HL-60 (cell line): ENCODE data around the gene TIGD3.

Source experiments
- DNase-seq, 2 experiments: peaks; one replicate each; pipeline ENCODE4 v3.0.0-alpha.2; 2010 to 2020; ENCODE audit warnings: low read depth in 1 of 2, low spot score in 1 of 2
- H3K27ac ChIP-seq: fragments of 250-450 bp; sonication (Bioruptor Pico); replicated peaks from 2 replicates; pipeline ENCODE4 v1.5.1; 2020; ENCODE audit warnings: mild to moderate bottlenecking, moderate library complexity
- H3K27me3 ChIP-seq: fragments of 250-450 bp; sonication (Bioruptor Pico); 2 replicates; pipeline ENCODE4 v1.5.1; 2021; ENCODE audit warnings: mild to moderate bottlenecking, moderate library complexity; ENCODE audit not compliant: insufficient read depth, poor library complexity, severe bottlenecking
- H3K4me3 ChIP-seq: replicated peaks from 2 replicates; pipeline ENCODE4 v1.5.1; 2011; ENCODE audit warnings: mild to moderate bottlenecking, control low read depth, low read length; ENCODE audit not compliant: insufficient read depth
- GABPA ChIP-seq: IDR thresholded peaks from 2 replicates; pipeline ENCODE4 v1.6.1; 2012; ENCODE audit warnings: low read depth
- POLR2AphosphoS5 ChIP-seq: IDR thresholded peaks from 2 replicates; pipeline ENCODE4 v1.6.1; 2012; ENCODE audit warnings: low read depth
- REST ChIP-seq: IDR thresholded peaks from 2 replicates; pipeline ENCODE4 v1.6.1; 2012; ENCODE audit warnings: low read depth; ENCODE audit not compliant: insufficient replicate concordance
- SPI1 ChIP-seq: IDR thresholded peaks from 2 replicates; pipeline ENCODE4 v1.6.1; 2012; ENCODE audit warnings: low read depth, mild to moderate bottlenecking, borderline replicate concordance
- TF ChIP-seq, protein P1 (sequence below): IDR thresholded peaks from one replicate; pipeline ENCODE4 v1.5.1; 2011; ENCODE audit warnings: low read length, control low read depth, inconsistent platforms; ENCODE audit not compliant: insufficient read depth

Gene TIGD3

GRCh38 chr11:65377036-65377435 lies 22.5 kb downstream of the TIGD3 start:
- H3K4me3 ChIP-seq = no peak overlapping the region
- no peak for DNase-seq
- H3K27ac ChIP-seq = no peak overlapping the region
- no peak for TF ChIP-seq REST
- TF ChIP-seq SPI1 = no peak
- TF ChIP-seq POLR2AphosphoS5 = no peak
- no peak for TF ChIP-seq GABPA
- TF ChIP-seq, protein P1, sequence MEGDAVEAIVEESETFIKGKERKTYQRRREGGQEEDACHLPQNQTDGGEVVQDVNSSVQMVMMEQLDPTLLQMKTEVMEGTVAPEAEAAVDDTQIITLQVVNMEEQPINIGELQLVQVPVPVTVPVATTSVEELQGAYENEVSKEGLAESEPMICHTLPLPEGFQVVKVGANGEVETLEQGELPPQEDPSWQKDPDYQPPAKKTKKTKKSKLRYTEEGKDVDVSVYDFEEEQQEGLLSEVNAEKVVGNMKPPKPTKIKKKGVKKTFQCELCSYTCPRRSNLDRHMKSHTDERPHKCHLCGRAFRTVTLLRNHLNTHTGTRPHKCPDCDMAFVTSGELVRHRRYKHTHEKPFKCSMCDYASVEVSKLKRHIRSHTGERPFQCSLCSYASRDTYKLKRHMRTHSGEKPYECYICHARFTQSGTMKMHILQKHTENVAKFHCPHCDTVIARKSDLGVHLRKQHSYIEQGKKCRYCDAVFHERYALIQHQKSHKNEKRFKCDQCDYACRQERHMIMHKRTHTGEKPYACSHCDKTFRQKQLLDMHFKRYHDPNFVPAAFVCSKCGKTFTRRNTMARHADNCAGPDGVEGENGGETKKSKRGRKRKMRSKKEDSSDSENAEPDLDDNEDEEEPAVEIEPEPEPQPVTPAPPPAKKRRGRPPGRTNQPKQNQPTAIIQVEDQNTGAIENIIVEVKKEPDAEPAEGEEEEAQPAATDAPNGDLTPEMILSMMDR = no peak
- H3K27me3 ChIP-seq = no peaks in the 10 kb centered on the region

- no peak for DNase-seq
- Histone ChIP-seq H3K27me3 (no peaks in the 10 kb centered on the region), H3K4me3 (no peak overlapping the region), H3K27ac (peak overlapping the region; percentile 43)
- TF ChIP-seq POLR2AphosphoS5 = no peak
- TF ChIP-seq, protein P1 = no peak
- TF ChIP-seq SPI1 = no peak
- no peak for TF ChIP-seq GABPA
- TF ChIP-seq REST = no peak
Observed at GRCh38 chr11:65377777-65378176, 23.2 kb downstream of the TIGD3 start.

DNA sequence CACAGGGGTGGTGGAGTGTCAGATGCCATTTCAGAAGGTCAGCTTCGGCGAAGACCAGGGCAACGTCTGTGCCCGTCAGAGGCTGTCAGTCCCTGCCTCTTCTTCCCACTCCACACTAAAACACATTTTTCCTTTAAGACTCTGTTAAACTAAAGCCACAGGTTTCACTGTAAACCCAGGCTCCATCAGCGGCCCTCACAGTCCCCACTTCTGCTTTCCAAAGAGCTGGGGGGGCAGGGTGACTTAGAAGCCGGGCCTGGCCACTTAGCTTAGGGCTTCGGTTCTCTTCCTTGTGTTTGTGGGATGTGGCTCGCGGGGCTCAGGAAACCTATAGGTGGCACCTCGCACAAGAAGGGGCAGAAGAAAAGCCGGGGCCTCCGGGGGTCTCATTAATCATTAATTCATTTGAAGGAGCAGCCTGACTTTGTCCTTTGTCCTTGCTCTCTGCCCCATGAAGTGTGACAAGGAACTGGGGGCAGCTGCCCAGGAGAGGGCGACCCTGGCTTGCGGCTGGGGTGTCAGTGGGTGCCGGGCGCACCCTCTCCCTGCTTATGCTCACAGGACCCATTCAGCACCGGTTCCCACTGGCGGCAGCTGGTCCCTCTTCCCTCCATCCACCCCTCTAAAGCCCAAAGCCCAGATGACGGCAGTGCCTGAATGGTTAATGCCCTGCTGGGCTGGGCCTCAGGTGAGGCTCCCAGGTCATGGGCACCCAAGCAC lies 23.8 kb downstream of the TIGD3 start:
- TF ChIP-seq SPI1 (peak; percentile 99), POLR2AphosphoS5 (no peak), GABPA (no peak), REST (no peak)
- TF ChIP-seq, protein P1 = no peak
- H3K27me3 ChIP-seq = no peaks in the 10 kb centered on the region
- no peak overlapping the region for H3K4me3 ChIP-seq
- H3K27ac ChIP-seq = peak overlapping the region; percentile 43
- DNase-seq = peak in 1 of 2 experiments; percentile 87
